GM06990 (cell line): Measurements from ENCODE around the gene MINAR1.

Experiments
- DNase-seq: peaks from one replicate; pipeline ENCODE4 v3.0.0-alpha.2; 2011; ENCODE audit not compliant: insufficient read length; ENCODE audit errors: extremely low read depth
- H3K27me3 ChIP-seq: replicated peaks from 2 replicates; pipeline ENCODE4 v1.6.0; 2011; ENCODE audit warnings: low read length; ENCODE audit not compliant: control insufficient read depth, insufficient read depth
- H3K36me3 ChIP-seq: 2 replicates; pipeline ENCODE4 v1.5.1; 2011; ENCODE audit warnings: low read length; ENCODE audit not compliant: control insufficient read depth, insufficient read depth
- H3K4me3 ChIP-seq: replicated peaks from 2 replicates; pipeline ENCODE4 v1.5.1; 2011; ENCODE audit warnings: low read depth, mild to moderate bottlenecking, control low read depth, low read length
- TF ChIP-seq, protein P1 (sequence below): IDR thresholded peaks from 2 replicates; pipeline ENCODE4 v1.5.1; 2011; ENCODE audit warnings: low read length, control low read depth, mild to moderate bottlenecking, inconsistent platforms; ENCODE audit not compliant: insufficient read depth, poor library complexity, severe bottlenecking

The MINAR1 gene

DNA sequence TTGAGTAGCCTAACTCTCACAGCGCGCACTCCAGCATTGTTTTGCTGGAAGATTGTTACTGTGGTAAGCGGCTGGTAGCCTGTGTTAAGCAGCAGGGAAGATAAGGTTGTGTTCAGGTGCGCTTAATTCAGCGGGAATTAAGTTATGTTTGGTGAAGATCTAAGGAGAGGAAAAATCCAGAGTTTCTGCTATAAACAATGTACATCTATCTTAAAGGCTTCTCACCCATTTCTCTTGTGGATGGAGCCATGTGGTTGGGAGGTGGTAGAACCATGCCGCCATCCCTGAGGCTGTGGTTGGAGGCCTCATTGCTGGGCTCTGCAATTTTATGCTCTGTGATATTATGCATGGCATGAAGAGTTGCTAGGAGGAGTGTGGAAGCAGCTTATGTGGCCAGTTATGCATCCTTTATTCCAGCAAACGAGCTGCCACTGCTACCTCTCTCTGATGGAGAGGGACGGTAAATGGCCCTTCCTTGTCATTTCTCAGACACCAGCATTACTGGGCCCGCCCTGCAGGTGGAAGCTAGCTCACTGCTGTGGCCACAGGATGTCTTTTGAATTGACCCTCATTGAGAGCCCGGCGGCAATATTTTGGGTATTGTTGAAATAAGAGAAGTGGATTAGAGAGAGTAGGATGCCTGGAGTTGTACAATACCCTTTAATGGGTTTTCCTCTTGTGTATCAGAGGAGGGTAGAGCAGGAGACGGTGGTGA is 1.3 kb downstream of the MINAR1 start:
- Histone ChIP-seq H3K36me3 (no peaks in the 10 kb centered on the region), H3K27me3 (no peaks in the 10 kb centered on the region; the same call in none of the 2 replicates), H3K4me3 (no peak overlapping the region)
- TF ChIP-seq, protein P1, sequence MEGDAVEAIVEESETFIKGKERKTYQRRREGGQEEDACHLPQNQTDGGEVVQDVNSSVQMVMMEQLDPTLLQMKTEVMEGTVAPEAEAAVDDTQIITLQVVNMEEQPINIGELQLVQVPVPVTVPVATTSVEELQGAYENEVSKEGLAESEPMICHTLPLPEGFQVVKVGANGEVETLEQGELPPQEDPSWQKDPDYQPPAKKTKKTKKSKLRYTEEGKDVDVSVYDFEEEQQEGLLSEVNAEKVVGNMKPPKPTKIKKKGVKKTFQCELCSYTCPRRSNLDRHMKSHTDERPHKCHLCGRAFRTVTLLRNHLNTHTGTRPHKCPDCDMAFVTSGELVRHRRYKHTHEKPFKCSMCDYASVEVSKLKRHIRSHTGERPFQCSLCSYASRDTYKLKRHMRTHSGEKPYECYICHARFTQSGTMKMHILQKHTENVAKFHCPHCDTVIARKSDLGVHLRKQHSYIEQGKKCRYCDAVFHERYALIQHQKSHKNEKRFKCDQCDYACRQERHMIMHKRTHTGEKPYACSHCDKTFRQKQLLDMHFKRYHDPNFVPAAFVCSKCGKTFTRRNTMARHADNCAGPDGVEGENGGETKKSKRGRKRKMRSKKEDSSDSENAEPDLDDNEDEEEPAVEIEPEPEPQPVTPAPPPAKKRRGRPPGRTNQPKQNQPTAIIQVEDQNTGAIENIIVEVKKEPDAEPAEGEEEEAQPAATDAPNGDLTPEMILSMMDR = no peak
- DNase-seq = no peak

DNA sequence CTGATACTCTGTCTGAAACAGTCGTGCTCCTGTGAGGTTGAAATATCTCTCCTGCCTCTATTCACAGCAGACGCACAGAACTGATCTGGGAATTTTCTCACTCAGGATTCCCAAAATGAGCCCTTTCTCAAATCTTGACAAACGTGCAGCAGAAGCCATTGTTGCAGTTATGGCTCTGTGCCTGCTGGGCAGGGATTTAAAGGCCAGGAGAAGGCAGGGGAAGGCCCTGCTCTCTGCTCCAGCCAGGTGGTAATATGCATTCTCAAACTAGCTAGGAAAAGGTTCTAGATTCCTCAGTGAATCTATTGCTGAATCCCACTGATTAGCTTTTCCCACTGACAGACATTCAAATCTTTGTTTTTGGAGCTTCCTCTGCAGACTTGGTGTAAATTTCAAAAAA is 2.2 kb downstream of the MINAR1 start:
- Histone ChIP-seq H3K36me3 (no peaks in the 10 kb centered on the region), H3K27me3 (no peaks in the 10 kb centered on the region; the same call in none of the 2 replicates), H3K4me3 (no peak overlapping the region)
- TF ChIP-seq, protein P1 = no peak
- DNase-seq = no peak

DNA sequence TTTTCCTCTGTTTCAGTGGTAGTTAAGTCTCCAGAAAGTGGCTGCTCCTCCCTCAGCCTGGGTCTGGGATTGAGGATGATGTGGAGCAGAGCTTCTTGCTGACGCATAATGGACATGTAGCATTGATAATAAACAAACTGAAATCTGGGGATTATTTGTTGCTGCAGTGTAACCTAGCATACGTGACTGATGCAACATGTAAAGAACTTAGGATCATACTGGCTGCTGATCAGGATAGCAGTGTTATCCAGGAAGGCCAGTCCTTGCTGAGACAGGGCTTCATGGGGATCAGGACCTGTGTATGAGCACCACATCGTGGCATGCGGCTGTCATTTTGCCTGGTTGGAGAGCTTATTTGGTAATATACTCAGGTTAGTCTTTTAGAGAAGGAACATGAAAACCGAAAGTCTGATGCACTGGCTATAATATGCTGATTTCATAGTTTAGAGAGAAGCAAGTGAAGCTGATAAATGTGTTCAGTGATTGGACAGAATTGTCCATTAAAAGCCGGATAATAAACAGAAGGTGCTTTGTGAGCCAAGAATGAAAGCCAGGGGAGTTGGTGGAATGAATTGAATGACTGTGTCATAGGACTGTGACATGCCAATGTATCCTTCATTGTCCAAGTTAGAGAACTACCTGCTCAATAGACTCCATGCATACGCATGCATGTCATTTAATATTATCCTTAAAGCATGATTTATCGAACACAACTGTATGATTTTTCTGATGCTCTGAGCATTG is 4.1 kb downstream of the MINAR1 start:
- no peak for DNase-seq
- no peak overlapping the region for H3K4me3 ChIP-seq
- H3K36me3 ChIP-seq = no peaks in the 10 kb centered on the region
- TF ChIP-seq, protein P1 = no peak
- H3K27me3 ChIP-seq = no peaks in the 10 kb centered on the region; the same call in 1 of the 2 replicates

DNA sequence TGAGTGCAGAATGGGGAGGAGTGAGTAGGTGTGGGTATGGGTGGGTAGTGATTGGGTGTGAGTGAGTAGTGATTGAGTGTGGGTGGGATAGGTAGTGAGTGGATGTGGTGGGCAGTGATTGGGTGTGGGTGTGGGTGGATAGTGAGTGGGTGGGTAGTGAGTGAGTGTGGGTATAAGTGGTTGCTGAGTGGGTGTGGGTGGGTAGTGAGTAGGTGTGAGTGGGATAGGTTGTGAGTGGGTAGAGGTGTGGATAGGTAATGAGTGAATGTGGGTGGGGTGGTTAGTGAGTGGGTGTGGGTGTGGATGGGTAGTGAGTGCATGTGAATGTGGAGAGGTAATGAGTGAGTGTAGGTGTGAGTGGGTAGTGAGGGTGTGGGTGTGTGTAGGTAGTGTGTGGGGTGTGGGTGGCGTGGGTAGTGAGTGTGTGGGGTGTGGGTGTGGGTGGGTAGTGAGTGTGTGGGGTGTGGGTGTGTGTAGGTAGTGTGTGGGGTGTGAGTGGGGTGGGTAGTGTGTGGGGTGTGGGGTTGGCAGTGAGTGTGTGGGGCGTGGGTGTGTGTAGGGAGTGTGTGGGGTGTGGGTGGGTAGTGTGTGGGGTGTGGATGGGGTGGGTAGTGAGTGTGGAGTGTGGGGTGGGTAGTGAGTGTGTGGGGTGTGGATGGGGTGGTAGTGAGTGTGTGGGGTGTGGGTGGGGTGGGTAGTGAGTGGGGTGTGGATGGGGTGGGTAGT is 5.3 kb downstream of the MINAR1 start:
- DNase-seq = no peak
- H3K27me3 ChIP-seq = no peaks in the 10 kb centered on the region; the same call in 1 of the 2 replicates
- no peaks in the 10 kb centered on the region for H3K36me3 ChIP-seq
- H3K4me3 ChIP-seq = no peak overlapping the region
- TF ChIP-seq, protein P1 = no peak

DNA sequence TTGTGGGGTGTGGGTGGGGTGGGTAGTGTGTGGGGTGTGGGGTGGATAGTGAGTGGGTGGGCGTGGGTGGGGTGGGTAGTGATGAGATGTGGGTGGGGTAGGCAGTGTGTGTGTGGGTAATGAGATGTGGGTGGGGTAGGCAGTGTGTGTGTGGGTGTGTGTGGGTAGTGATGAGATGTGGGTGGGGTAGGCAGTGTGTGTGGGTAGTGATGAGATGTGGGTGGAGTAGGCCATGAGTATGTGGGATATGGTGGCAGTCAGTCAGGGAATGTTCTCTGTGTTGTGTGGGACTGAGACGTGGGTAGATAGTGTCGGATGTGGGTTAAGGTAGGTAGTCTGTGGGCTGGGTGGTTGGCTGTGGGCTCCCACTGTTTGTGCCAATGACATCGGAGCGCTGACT is 7.1 kb downstream of the MINAR1 start:
- TF ChIP-seq, protein P1 = no peak
- Histone ChIP-seq H3K27me3 (no peaks in the 10 kb centered on the region), H3K4me3 (no peak overlapping the region), H3K36me3 (no peaks in the 10 kb centered on the region)
- no peak for DNase-seq
